ENCODE measurements around the gene PKMYT1.

DNA sequence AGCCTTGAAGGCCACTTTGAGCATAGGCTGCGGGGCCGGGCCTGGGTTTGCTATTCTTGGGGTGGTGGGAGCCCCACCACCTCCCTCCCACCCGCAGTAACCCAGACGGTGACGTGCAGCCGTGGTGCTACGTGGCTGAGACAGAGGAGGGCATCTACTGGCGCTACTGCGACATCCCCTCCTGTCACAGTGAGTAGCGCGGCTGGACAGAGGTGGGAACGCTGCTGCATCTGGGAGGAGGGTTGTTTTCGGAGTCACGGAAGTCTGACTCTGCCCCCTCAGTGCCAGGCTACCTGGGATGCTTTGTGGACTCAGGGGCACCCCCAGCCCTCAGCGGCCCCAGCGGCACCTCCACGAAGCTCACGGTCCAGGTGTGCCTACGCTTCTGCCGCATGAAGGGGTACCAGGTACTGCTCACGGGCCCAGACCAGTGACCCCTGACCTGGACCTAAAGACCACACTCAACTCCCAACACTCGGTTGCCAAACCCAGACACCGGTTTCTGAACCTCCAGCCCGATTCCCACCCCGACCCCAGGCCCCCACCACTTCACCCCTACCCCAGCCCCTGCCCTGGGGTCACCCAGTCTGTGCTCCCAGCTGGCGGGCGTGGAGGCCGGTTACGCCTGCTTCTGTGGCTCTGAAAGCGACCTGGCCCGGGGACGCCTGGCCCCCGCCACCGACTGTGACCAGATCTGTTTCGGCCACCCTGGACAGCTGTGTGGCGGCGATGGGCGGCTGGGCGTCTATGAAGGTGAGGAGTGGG is 14.0 kb downstream of the PKMYT1 start:
- TF ChIP-seq, protein P1, sequence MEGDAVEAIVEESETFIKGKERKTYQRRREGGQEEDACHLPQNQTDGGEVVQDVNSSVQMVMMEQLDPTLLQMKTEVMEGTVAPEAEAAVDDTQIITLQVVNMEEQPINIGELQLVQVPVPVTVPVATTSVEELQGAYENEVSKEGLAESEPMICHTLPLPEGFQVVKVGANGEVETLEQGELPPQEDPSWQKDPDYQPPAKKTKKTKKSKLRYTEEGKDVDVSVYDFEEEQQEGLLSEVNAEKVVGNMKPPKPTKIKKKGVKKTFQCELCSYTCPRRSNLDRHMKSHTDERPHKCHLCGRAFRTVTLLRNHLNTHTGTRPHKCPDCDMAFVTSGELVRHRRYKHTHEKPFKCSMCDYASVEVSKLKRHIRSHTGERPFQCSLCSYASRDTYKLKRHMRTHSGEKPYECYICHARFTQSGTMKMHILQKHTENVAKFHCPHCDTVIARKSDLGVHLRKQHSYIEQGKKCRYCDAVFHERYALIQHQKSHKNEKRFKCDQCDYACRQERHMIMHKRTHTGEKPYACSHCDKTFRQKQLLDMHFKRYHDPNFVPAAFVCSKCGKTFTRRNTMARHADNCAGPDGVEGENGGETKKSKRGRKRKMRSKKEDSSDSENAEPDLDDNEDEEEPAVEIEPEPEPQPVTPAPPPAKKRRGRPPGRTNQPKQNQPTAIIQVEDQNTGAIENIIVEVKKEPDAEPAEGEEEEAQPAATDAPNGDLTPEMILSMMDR (IDR thresholded peaks at IDR 0.05) = no peak
- TF ChIP-seq POLR2A (IDR thresholded peaks at IDR 0.05) = no peak
